ENCODE results near the gene ZNRF4.

The ZNRF4 gene

GRCh38 chr19:5491565-5491964, 36.3 kb downstream of the ZNRF4 start:
- TF ChIP-seq CTCF (conservative IDR thresholded peaks at IDR 0.05; ENCODE audit: low read depth, low read length) = no peak
- no peak for DNase-seq (ENCODE audit: low read depth)
- H3K4me3 ChIP-seq (ENCODE audit: low read length) = no peak overlapping the region

- H3K4me3 ChIP-seq (ENCODE audit: low read length) = no peak overlapping the region
- TF ChIP-seq CTCF (conservative IDR thresholded peaks at IDR 0.05; ENCODE audit: low read depth, low read length) = no peak
- DNase-seq (ENCODE audit: low read depth) = no peak
Measured at GRCh38 chr19:5492281-5492634, 37.0 kb downstream of the ZNRF4 start.

GRCh38 chr19:5492635-5493409, 37.6 kb downstream of the ZNRF4 start:
- no peak overlapping the region for H3K4me3 ChIP-seq (ENCODE audit: low read length)
- no peak for TF ChIP-seq CTCF (conservative IDR thresholded peaks at IDR 0.05; ENCODE audit: low read depth, low read length)
- DNase-seq (ENCODE audit: low read depth) = no peak

DNA sequence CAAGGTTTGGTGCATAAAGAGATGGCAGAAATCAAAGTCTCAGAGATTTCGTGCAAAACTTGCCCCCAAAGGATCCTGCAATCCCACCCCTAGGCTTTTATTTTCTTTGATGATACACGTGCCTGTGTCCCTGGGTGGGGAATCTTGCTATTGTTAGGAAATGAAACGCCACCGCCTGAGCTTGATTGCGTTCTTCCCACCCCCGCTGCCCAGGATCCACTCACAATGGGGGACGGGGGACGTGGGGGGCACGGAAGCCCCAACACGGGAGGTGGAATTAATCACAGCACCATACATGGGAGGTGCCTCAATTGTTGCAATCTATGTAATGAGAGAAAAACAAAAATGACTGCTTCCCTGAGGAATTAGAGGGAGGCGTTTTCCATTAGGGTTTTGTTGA, 39.6 kb downstream of the ZNRF4 start:
- no peak for DNase-seq (ENCODE audit: low read depth)
- no peak for TF ChIP-seq CTCF (conservative IDR thresholded peaks at IDR 0.05; ENCODE audit: low read depth, low read length)

GRCh38 chr19:5495792-5496191, 40.6 kb downstream of the ZNRF4 start:
- TF ChIP-seq CTCF (conservative IDR thresholded peaks at IDR 0.05; ENCODE audit: low read depth, low read length) = no peak
- no peak overlapping the region for H3K4me3 ChIP-seq (ENCODE audit: low read length)

More for the DNA sequence above, 39.6 kb downstream of the ZNRF4 start:
- H3K4me3 ChIP-seq (ENCODE audit: low read length) = no peak overlapping the region

DNA sequence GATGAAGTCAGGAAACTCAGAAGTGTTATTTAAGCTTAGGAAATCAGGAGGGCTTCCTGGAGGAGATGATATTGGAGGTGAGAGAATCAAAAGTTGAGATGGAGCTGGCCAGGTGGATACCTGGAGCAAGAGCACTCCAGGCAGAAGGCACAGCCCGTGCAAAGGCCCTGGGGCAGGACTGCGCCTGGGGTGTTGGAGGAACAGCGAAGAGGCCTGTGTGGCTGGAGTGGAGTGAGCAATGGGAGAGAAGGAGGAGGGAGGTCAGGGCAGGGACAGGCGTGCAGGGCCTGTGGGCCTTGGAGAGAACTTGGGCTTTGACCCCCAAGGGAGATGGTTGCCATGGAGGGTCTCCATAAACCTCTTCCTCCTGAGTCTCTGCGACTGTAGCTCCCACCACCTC, 42.1 kb downstream of the ZNRF4 start:
- H3K4me3 ChIP-seq (ENCODE audit: low read length) = no peak overlapping the region
- no peak for TF ChIP-seq CTCF (conservative IDR thresholded peaks at IDR 0.05; ENCODE audit: low read depth, low read length)
- DNase-seq (ENCODE audit: low read depth) = no peak

More at GRCh38 chr19:5495792-5496191, 40.6 kb downstream of the ZNRF4 start:
- no peak for DNase-seq (ENCODE audit: low read depth)

GRCh38 chr19:5498830-5499550, 43.8 kb downstream of the ZNRF4 start:
- H3K4me3 ChIP-seq (ENCODE audit: low read length) = no peak overlapping the region
- DNase-seq (ENCODE audit: low read depth) = no peak
- no peak for TF ChIP-seq CTCF (conservative IDR thresholded peaks at IDR 0.05; ENCODE audit: low read depth, low read length)

All from retinal pigment epithelial cell (primary cell).